ENCODE results near the gene NFE2.
"Not testable (repeated sequence)": the region's sequence is repeated elsewhere in the genome, so short reads cannot be mapped to it uniquely, and the experiment has no call there.

The NFE2 gene

DNA sequence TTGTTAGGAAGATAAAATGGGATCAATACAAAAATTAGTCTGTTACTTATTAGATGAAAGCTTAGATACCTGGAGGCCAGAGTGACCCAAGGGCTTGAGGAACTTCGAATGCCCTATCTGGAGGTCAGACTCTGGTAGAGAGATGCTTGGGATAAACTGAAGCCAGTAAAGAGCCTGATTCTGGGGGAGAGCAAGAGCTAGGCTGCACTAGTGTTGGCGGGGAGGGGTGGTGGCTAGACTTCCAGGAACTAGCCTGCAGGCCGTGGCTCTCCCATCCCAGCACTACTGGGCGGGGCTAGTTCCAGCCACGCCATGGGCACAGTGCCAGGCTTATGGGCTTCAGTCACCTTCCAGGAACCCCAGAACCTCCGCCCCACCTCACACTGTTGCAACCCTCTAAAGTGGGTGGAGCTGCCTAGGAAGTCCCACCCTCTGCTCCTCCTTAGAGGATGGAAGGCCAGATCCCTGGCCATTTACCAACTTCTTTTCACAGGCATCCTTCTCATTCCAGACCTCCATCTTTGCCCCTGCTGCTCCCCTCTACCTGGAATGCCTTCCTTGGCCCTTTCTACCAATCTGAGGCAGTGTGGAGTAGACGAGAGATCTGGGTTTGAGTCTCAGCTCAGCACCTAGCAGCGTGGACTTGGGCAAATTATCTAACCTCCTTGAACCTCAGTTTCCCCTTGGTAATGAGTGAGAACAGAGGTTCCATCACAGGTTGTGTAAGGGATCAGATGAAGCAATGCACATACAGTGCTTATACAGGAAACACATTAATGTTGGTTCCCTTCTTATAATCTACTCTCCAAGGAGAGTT lies 6.3 kb upstream of the NFE2 start:
- DNase-seq = peak; percentile 50 to 83

DNA sequence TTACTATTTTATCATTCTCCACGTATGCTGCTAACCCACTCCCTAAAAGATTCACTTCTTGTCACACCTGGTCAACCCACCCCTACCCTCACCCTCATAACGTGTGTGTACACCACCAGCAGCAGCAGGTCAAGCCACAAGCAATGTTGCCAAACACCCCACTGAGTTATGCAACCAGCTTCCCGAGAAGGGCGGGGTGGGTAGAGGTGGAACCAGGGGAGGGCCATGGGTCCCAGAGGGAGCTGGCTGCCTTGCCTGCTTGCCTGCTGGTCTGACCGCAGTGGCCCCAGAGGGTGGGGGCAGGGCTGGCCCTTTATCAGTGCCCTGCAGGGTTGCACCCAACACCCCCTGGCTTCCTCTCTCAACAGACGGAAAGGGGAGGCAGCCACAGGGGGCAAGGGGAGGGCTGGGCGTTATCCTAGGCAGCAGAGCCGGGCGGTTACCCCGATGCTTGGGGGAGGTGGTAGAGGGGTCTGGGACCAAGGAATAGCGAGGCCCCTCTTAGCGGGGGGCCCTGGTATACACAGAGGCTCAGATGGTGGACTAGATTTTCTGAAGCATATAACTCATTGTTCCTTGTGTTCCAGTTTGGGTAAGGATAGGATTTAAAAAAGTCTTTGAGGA lies 3.5 kb upstream of the NFE2 start:
- DNase-seq = peak; percentile 59 to 83

DNA sequence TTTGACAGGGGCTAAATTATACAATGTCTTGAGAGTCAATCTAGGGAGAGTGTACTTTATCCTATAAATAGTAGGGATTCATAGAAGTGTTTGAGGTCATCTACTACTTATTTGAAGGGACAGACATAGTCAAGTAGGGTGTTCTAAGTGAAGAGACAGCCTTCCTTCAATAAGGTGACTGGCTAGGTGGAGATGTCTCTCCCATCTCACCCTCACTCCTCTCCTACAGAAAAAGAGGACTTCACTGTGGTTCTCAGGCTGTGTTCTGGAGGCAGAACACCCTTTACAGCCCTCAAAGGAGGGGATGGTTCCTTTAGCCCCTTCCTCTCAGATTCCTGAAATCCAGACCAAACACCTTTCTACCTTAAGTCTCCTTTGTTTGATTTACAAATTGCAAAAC lies 2.8 kb upstream of the NFE2 start:
- DNase-seq = no peak

DNA sequence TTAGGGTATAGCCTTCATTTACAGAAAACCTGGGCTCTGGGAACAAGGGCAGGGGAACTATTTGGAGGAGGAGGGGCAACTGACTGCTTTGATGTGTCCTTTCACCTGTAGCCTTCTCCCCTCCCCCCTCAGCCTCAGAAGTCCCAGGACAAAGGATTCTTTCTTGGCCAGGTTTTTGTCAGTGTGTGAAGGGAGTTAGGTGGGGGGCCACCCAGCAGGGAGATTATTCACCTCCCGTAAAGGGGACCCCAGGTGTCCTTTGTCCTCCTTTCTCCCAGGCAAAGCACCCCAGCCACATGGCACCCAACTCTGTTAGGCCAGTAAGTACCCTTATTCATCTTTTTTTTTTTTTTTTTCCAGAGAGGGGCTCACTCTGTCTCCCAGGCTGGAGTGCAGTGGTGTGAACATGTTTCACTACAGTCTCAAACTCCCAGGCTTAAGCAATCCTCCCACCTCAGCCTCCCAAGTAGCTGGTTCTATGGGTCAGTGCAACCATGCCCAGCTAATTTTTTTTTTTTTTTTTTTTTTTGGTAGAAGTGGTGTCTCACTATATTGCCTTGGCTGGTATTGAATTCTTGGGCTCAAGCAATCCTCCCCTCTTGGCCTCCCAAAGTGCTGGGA lies 723 bp upstream of the NFE2 start:
- no peak for DNase-seq

DNA sequence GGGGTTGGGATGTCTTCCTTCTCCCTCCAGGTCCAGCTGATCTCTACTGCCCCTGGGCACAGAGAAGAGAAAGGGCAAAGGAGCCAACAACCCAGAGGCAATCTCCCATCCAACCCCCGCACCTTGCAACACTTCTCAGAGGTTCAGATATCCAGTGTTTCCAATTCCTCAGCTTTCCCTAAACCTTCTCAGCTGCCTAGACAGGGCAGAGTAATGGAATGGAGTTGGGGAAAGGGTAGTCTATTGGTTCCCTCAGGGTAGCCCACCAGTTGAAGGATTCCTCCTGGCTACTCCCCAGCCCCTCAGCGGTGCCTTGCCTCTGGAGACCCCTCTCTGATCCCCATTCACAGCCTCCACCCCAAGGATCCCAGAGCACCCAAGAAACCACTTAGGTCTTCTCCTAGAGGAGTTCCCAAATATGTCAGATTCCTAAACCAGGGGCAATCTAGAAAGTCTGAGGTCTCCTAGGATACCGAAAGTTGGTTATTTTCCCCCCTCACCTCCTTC lies 537 bp downstream of the NFE2 start:
- DNase-seq = no peak

DNA sequence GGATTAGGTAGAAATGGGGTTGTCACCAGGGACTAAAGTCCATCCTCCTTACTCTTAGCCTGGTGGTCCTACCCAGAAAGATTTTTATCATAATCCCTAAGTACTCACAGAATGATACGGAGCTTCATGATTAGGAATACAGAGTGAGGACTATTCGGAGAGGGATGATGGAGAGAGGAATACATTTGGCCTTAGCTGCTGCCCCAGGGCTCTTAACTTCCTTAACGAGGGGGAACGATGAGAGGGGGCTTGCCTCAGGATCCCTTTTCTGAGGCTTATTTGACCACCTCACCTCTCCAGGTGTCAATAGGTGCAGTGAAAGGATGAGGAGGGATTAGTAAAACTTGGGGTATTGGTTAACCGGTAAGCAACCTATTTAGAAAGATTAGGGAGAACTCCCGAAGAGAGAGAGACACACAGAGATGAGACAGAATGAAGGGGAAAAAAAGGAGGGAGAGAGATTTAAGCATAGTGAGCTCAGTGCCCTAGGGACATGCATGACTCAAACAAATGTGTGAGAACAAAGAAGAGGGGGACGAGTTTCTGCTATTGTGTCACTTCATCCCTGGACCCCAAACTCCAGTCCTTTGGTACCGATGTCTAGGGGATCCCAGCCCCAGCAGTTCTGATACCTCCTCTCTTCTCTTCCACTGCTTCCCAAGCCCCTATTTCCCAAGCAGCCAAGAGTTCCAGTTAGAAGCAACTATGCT lies 1.1 kb downstream of the NFE2 start:
- DNase-seq = no peak

DNA sequence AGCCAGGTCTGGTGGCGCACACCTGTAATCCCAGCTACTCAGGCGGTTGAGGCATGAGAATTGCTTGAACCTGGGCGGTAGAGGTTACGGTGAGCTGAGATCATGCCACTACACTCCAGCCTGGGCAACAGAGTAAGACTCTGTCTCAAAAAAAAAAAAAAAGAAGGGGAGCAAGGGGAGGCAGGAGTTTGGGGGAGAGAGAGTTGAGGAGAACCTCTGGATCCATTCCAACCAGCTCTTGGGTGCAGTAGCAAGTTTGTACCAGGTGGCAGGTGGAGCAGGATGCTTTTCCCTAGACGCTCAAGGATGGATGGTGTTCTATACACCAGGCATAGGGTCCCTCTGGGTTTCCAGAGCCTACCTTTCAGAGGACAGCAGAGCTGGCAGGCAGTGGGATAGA lies 1.9 kb downstream of the NFE2 start:
- DNase-seq = no peak

DNA sequence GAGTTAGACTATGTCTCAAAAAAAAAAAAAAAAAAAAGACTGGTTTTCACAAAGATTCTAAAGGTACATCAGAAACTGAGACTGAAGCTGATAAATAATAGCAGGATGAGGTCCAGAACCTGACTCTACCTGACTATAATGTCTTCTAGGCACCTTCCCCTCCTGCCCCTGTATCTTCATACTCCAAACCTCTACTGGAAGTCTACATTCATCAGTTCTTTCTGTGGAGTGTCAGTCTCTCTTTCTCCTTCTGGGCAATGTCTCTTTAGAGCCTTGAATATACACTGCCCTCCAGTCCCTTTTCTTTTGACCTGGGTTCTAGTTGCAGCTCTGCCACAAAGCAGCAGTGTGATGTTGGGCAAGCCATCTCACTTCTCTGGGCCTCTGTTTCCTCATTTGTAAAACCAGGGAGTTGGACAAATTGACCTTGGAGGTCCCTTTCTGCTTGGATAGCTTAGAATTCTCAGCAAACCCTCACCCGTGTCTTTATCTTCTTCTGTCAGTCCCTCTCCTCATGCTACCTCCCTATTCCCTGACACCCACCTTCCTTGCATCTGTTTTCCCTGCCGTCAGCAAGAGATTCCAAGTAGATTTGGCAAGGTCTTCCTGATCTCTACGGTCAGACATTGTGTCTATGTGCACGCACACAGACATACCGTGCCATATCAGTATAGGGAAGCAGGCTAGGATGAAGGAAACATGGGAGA lies 4.3 kb downstream of the NFE2 start:
- DNase-seq = no peak

DNA sequence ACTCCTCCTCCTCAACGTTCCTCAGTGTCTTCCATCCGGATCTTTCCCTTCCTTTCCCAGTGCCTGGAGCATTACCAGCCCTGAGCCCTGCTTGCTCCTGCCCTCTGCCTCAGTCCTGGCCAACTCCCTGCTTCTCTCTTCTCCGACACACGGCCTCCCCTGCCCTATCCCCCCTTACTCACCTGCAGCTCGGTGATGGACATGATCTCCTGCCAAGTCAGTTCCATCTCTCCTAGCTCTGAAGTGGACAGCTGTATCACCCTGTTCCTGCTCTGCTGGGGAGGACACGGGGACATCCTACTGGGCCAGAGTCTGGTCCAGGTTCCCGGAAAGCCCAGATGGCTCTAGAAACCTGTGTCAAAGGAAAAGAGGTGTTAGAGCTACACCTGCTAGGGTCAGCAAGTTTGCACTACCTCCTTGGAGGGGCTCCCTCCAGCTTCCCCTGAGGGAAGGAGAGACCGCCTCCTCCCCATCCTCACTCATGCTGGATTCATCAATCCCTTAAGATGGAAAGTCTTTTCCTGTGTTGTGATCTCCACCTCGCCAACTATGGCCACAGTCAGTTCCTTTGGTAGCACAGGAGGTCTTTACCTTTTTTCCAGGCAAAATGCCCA lies 5.8 kb downstream of the NFE2 start:
- DNase-seq = no peak

DNA sequence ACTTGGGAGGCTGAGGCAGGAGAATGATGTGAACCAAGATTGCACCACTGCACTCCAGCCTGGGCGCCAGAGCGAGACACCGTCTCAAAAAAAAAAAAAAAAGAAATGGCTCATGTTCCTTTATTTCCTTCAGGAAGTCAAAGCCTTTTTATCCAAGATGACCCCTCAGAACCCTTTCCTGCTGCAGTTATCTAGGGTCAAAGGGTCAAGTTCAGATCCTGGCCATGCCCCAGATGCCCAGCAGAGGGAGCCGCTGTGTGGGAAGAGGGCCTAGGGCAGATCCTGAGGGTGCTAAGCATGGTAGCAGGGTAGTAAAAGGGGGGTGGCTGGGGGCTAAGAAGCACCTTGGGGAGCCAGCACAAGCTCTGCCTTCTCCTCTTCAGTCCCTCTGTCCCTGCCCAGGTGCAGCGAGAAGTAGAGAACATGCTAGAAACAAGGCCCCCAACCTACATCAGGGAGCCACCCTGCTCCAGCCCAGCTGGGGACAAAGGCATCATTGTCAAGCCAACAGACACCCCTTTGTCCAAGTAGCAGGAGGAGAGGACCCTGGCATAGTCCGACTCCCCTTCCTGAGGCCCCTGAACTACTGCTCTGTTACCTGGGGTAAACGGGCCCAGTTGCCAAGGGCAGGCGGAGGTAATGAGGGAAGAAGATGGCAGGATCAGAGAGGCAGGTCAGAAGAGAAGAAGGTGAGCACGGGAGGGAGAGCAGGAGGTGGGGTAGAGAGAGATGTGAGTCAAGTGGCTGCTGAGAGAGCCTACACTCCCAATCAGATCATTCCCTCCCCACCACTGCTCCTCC lies 6.5 kb downstream of the NFE2 start:
- DNase-seq = peak; percentile 61 to 66

DNA sequence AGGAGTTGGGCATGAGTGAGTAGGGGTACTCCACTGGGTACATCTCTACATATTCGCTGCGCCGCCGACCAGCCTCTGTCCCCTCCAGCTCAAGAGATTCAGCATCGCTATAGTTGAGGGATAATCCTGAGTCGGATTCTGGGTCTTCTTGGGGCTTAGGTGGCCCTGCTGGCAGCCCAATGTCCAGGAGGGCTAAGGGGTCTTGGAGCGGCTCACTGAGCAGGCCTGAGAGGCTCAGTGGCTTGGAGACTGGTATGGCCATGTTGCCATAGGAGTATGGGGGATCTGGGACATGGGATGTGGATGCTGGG lies 7.9 kb downstream of the NFE2 start:
- no peak for DNase-seq

DNA sequence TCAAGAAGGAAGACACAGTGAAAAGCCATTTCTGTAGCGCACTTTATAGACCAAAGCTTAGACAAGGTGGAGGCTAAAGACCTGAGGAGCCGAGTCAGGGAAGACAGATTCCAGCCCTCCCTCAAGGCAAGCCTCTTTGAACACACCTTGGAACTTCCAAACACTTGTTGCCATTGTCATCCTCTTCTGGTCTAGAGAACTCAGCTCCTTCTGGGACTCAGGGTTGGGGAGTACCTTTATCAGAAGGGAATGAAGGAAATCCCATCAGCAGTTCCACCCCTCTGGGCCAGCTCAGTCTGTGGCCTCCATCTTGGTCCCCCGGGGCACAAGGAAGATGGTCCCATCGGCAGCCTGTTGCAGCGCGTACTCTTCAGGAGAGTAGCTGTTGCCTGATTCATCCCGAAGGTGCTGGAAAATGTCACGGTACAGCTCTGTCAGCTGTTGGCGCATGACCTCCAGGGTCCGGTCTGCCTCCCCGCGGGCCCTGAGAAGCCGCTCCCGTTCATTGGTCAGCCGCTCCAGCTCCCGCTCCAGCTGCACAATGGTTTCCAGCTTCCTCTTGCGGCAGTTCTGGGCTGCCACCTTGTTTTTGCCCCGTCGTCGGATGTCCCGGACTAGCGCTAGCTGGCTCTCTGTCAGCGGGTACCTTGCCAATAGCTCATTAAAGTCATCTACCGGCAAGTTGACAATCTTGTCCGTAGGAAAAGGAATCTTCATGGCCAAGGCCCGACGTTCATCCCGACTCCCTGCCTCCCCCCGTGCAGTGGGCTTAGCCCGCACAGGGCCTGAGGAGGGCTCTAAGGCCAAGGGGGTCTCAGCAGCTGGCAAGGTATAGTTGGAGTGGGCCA lies 8.5 kb downstream of the NFE2 start:
- no peak for DNase-seq

DNA sequence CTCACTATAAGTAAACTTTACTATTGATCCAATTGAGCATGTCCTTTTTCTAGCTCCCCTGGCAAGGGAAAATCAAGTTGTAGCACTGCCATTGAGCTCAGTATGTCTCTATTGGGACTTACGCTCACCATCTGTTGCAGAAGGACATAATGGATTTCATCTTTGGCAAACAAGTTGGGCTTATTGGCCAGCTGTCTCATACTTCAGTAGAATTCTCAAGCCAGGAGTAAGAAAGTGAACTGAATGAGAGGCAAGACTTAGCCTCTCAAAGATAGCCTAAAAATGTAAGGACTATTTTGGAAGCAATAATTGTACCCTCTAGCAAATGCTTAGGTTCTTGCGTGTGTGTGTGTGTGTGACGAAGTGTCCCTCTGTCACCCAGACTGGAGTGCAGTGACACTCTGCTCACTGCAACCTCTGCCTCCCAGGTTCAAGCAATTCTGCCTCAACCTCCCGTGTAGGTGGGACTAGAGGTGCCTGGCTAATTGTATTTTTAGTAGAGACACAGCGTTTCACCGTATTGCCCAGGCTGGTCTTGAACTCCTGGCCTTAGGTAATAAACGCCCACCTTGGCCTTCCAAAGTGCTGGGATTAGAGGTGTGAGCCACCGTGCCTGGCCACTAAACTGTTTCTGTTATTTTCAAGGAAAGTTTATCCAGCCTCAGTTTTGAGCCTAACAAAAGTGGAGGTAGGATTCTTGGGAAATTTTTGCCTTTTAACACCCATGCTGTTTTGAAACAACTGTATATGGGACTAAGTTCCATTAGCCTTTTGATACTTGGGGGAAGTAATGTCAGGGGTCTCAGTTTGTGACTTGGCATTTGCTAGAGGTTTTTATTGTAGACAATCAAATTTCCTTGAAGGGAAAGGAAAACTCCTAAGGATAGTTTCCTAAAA lies 13.3 kb downstream of the NFE2 start:
- no peak for DNase-seq

DNA sequence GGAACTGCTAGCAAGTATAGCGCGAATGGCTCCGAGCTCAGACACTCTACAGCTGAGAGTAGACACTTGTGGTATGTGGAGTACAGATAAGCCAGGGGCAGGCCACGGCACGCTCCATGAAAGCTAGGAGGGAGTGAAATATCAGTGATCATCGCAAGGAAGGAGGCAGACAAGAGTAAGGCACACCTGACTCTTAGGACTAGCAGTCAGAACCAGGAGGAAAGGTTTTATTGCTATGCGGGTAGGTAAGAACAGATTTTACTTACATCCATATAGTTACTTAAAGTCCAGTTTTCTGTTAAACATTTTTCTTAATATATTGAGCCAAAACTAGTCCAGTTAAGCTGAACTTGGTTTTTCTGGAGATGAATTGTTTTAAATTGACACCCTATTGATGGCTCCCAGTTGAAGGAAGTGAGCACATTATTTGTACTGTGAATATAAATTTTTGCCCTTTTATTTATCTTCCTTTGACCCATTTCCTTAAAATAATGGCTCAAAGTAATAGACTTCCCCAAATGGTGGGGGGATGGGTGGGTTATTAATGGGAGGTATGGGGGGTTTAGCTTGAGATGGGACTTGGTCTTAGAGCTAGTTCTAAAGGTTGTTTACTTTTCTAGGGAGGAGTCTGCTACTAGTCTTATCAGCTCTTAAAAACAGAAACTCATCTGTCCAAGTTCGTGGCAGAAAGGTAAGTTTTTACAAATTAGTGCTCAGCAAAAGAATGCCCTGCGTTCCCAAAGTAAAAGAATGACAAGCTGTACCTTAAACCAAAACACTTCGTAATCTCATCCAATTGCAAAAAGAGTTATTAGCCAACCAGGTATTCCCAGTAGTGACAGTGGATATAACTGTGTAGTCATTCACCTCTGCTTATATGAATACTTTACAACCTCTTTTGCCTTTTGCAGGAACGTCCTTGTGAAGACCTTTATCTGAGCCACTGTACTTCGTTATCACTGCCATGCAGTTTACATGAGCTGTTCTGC lies 14.5 kb downstream of the NFE2 start:
- no peak for DNase-seq

DNA sequence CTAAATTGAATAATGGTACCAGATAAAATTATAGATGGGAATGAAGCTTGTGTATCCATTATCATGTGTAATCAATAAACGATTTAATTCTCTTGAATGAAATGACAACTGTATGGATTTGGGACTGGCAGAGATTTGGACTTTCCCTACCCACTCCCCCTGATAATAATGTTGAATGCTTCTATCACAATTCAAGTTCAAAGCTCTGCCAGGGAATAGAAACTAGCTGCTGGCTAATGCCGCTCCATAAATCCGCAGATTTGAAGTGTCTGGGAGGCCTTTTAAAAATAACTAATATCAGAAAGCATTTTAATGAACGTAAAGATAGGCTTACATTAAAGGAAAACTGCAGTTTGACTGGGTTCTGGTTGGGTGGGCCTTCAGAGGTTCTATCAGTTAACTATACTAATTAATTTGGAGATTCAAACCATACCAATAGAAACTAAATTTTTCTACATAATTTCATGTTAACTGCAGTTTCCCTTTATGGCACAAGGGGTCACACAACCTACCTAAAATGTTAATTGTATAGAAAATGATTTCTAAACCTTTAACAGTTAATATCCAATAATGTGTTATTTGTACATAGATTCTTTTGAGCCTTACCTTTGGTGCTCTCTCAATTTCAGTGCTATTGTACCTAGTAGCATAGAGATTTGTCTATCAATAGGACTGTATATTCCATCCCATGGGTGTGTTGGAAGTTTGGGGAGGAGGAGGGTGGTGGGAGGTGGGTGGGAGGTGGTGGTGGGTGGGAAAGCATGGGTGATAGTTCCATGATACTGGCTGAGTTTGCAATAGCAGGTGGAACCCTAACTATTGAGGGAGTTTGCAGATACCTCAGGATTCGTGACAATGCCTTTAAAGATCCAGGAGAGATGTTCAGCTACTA lies 15.4 kb downstream of the NFE2 start:
- DNase-seq = no peak

DNA sequence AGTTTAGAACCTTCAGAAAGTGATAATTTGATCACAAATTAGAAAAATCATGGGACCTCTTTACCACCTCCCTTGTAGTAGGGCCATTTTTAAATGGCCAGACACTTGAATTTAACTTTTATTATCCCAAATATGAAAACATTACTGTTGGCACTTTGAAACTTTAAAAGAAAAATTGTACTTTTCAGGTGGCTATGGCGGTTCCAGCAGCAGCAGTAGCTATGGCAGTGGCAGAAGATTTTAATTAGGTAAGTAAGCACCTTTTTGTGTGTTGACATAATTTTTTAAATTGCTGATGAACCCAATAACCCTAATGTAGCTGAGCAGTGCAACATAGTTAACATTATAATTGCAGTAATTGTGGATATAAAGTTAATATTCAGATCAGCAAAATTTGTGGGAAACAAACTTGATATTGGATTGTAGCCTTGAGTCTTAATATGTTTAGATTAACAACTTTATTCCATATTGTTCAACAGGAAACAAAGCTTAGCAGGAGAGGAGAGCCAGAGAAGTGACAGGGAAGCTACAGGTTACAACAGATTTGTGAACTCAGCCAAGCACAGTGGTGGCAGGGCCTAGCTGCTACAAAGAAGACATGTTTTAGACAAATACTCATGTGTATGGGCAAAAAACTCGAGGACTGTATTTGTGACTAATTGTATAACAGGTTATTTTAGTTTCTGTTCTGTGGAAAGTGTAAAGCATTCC lies 16.6 kb downstream of the NFE2 start:
- not testable (repeated sequence) for DNase-seq
